NCI-H2196 (cell line): ENCODE data around the gene ASXL2.

ENCODE experiments used
- DNase-seq: peaks from one replicate; lab custom pipeline; 2025; ENCODE audit not compliant: unreplicated experiment; lab: John Stamatoyannopoulos, UW

ASXL2 gene

DNA sequence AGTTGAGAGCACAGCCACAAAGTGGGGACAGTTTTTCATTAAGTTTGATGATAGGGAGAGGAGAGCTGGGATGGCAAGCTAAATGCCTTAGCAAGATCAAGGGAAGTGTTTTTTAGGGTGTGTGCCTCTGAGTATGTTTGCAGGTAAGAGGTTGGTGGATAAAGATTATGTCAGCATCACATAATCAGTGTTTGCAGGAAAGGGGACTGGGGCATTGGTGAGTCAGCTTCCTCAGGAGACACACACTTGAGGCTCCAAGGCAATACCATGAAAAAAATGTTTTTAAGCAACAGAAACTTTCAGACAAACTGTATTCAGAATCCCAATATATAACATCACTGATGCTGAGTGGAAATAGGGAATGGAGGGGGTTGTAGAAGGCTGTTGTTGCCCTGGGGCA lies 179.5 kb downstream of the ASXL2 start:
- no peak for DNase-seq

DNA sequence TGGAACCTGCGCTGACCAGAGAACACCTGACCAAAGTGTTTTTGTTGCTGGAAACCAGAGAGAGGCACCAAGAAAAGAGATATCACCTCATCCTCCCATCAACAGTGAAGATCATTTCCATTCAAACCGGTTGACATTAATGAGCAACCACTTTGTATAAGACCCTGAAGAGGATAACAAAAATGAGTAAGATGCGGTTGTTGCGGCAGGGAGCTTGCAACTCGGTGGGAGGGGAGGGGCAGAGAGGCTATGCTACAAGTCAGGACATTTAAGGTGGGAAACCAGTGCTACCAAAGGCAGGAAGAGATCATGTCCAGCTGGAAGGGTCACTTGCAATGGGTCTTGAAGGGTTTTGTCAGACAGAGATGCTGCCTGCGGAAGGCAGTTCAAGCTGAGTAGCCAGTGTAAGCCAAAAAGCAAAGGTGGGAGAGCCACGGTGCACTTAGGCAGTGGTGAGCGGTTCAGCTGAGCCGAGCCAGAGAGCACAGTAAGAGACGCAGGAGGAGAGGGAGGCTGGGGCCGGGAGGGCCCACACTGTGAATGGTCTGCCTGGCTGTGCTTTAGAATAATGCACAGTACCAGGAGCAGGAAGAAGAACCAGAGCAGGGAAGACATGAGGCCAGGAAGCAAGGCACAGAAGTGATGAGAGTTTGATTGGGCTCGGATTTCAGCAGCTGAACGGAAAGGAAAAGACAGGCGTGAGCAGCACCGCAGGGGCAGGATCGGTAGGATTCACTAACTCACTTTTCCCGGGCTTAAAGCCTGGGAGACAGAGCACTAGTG lies 180.5 kb downstream of the ASXL2 start:
- no peak for DNase-seq

DNA sequence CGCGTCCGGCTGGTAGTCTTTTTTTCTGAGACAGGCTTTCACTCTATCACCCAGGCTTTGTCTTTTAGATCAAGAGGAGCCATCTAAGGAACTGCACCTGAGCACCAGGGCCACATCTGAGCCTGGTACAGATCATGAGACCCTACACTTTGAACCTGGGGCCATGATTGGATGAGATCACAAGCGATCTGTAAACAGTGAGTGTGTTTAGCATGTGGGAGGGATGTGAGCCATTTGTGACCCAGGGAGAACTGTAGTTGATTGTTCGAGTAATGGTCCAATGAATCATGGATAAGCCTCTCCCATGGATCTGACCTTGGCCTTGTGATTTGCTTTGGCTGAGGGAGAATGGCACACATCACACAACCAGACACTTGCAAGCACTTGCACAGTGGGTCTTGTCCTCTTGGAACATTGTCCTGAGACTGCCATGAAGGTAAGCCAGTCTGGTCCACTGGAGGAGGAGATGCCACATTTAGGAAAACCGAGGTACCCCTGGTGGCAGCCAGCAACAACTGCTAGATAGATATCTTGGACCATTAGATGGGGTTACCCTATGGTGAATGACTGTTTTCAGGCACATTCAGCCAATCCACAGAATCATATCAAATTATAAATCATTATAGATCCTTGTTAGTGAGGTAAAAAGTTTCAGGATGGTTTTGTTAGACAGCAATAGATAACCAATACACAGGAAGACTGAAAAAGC lies 185.4 kb downstream of the ASXL2 start:
- no peak for DNase-seq

DNA sequence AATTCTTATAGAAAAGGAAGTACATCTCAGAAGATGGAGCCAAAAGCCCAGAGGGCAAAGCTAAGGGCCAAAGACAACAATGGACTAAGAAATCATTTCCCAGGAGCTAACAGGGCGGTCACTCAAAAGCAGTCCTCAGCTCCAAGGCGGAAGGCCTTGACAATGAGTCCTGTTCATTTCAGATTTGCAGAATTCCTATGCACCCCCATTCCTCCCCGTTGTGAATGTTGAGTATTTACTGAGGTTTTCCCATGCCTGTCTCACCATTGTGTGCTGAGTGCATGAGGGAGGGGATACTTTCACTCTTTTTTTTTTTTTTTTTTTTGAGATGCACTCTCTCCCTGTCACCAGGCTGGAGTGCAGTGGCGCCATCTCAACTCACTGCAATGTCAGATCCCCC lies 186.1 kb downstream of the ASXL2 start:
- DNase-seq, result no peak

DNA sequence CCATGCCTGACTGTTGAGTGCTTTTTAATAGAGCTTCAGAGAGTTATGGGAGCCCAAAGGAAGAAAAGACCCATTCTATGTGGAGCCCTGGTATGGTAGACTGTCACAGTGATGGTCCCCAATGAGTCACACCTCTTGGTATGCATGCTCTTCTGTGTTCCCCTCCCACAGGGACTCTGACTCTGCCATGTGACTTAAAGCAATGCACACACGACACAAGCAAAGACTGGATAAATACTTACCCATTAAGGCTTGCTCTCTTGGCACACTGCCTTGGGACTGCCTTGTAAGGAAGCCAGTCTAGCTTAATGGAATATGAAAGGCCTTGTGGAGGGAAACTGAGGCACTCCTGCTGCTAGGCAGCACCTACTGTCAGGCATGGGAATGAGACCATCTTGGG lies 188.2 kb downstream of the ASXL2 start:
- no peak for DNase-seq

DNA sequence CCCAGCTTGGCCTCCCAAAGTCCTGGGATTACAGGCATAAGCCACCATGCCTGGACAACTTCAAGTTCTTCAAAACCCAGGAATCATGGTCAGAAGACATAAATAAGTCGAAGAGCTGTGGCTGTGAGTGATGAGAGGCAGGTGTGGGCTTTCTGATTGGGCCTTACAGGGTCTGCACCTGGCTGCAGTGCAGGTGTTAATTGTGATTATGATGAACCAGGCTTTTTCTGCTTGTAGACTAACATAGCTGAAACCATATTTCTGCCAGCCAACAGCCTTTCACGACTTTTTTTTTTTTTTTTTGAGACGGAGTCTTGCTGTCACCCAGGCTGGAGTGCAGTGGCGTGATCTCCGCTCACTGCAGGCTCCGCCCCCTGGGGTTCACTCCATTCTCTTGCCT lies 190.1 kb downstream of the ASXL2 start:
- no peak for DNase-seq

DNA sequence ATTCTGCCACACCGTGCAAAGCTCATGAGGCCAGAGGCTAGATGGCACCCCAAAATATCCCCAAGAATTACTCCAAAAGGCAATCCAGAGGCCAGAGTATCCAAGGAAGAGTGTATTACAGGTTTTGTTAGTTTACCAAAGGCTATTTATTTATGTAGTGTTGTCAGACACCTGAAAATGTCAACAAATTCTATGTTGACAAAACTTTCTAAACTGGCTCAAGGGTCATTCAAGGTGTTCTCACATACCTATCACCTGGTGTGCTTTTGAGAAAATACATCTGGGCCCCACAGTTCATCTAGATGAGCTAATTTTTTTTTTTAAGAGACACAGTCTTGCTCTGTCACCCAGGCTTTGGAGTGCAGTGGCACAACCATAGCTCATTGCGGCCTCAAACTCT lies 192.5 kb downstream of the ASXL2 start:
- no peak for DNase-seq

DNA sequence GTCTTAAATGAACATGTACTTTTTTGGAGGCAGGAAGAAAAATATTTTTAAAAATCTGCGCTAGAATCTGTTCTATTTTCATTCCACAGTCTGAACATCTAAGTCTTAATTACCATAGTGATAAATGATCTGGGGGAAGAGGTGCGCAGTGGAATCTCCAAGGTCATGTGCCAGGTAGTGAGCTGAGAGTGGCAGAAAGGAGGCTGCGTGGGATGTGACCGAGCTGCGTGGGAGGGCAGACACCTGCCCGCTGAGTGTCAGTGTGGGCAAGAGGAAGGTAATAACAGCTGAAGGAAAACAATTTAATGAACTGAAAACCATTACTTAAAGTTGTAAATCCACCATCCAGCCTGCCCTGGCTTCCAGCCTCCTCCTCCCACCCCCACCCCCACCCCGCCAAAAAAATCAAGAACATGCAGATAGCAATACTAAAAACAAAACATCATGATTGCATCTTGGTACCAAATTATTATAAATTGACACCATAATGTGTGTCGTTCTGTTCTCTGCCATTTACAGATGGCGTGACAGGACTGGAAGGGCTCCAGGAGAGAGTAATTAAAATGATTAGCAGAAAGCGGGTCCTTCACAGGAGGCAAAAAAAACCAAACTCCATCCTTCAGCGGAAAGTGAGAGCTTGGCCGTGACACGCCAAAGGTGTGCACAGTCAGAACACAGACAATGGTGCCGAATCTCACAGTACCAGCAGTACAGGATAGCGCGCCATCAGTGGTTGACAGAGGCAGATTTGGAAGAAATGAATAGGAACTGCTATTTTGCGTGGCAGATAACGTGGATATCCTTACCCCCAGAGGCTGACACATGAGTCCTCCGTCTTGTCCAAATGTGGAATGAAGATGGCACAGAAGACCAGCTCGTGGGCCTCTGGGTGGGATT lies 193.5 kb downstream of the ASXL2 start:
- no peak for DNase-seq
